ENCODE measurements around the gene PRKCD. TPM values are rescaled to one million over a fixed set of nuclear protein-coding genes. Genes with fewer than 3 reads are reported as not detected.
A peak's percentile ranks its signal among the peaks of the same experiment; 100 is the strongest.

Gene PRKCD
- total and polyA plus RNA-seq, 2 of the 4 experiments (the other 2 are of a cell fraction): 4.3 to 19.0 TPM

DNA sequence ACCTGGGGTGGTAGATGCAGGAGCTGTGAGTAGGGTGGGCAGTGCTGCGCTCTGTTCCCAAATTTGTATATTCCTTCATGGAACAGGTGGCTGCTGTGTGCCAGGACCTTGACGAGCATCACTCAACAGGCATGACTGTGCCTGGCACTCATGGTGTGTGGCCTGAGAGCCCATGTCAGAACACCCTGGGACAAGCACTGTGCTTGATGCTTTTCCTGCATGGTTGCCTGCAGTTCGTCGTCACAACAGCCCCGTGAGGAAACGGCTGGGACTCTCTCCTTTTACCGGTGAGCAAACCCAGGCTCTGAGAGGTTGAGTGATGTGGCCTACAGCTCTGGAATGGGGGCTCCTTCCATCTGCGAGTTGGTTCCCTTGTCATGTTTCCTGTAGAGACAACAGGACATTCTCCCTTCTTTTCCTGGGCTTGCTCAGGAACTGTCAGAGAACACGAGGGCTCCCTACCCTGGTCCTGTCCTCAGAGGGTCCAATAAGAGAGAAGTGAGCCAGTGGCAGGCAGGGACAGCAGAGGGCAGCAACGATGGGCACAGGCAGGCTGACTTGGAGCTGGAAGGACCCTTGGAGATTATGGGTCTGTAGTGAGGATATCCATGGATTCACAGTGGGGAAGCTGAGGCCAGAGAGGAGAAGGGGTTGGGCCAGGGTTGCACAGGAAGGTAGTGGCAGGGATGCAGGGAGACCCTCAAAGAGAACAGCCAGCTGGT, 37.4 kb downstream of the PRKCD start:
- DNase-seq (no peak), ATAC-seq (ENCODE audit: low read depth) (no peak)
- Histone ChIP-seq H3K36me3 (ENCODE audit: control insufficient read depth, insufficient read depth, low read length) (no peaks in the 10 kb centered on the region), H3K4me2 (ENCODE audit: low read depth, low read length) (no peak overlapping the region), H3K9me1 (ENCODE audit: insufficient read depth, low read length) (peaks cover 8% of the 10 kb centered on the region; the same call in 1 of the 2 replicates), H2BK15ac (ENCODE audit: low read depth, low read length) (no peak overlapping the region), H4K20me1 (ENCODE audit: insufficient read depth, low read length) (no peaks in the 10 kb centered on the region), H3K9ac (ENCODE audit: low read depth, low read length) (no peak overlapping the region), H3K9me3 (ENCODE audit: control insufficient read depth, insufficient read depth, low read length) (no peaks in the 10 kb centered on the region), H4K91ac (ENCODE audit: insufficient read depth, low read depth, low read length) (no peak overlapping the region), H3K27me3 (ENCODE audit: control insufficient read depth, insufficient read depth, low read length) (no peaks in the 10 kb centered on the region; the same call in 1 of the 2 replicates), H3K79me1 (ENCODE audit: low read depth in 1 of 2, low read length in 2 of 2) (no peaks in the 10 kb centered on the region), H2AFZ (replicated peaks; ENCODE audit: low read length, poor library complexity) (peak overlapping the region; percentile 63), H2BK120ac (ENCODE audit: low read depth, low read length) (no peak overlapping the region), H4K5ac (ENCODE audit: low read depth, low read length) (no peak overlapping the region), H3K4ac (ENCODE audit: low read depth, low read length) (no peak overlapping the region), H3K18ac (ENCODE audit: low read depth, low read length) (no peak overlapping the region), H3K4me3 (ENCODE audit: insufficient read depth, low read depth, low read length) (no peak overlapping the region), H2BK20ac (ENCODE audit: low read depth, low read length) (no peak overlapping the region), H4K8ac (ENCODE audit: low read depth in 2 of 2, low read length in 2 of 2) (no peak overlapping the region), H3K56ac (ENCODE audit: extremely low read depth, insufficient read depth, low read length) (no peak overlapping the region), H2AK5ac (ENCODE audit: low read depth, low read length) (no peak overlapping the region), H3K27ac (ENCODE audit: insufficient read depth, low read length) (no peak overlapping the region), H2AK9ac (replicated peaks; ENCODE audit: low read depth, low read length, poor library complexity) (no peak overlapping the region), H3K23ac (ENCODE audit: low read depth, low read length) (no peak overlapping the region), H3K4me1 (ENCODE audit: control insufficient read depth, insufficient read depth, low read length) (peaks cover 16% of the 10 kb centered on the region), H3K14ac (replicated peaks; ENCODE audit: low read depth, low read length) (no peak overlapping the region), H2BK5ac (ENCODE audit: low read depth, low read length, poor library complexity, severe bottlenecking) (no peak overlapping the region)
- dilution Hi-C loops (cut with HindIII; ENCODE audit: low sequenced_read_pairs, unreplicated experiment): no loop called here
- CTCF ChIA-PET: interaction anchor here (1.1 kb wide), 2 partner anchors 84 to 92 kb away, joined by 4 read pairs; no protein-coding TSS in a partner anchor
- WGBS, 2 experiments (ENCODE audit: extremely low coverage in 2 of 2, insufficient read length in 1 of 2): 87% methylated on average over 3 of the region's 10 CpGs; no CpG with 5 or more reads in 1 of the 2 experiments
- intact Hi-C loops (cut with micrococcal nuclease): no loop called here
- BruUV-seq (replicated peaks): no TSS peak
- POLR2A ChIA-PET (ENCODE audit: unreplicated experiment): no interaction called here
- in situ Hi-C loops (cut with MboI; ENCODE audit: low sequenced_read_pairs): no loop called here
- no peak for TF ChIP-seq RFX5 (IDR thresholded peaks at IDR 0.05; ENCODE audit: low read depth, low read length)
- TF ChIP-seq POLR2A (IDR thresholded peaks at IDR 0.05; ENCODE audit: low read depth, low read length): no peak
- no peak for TF ChIP-seq CHD1 (IDR thresholded peaks at IDR 0.05; ENCODE audit: low read depth, low read length)
- no peak for TF ChIP-seq MAZ (IDR thresholded peaks at IDR 0.05; ENCODE audit: borderline replicate concordance, low read depth, low read length)
- TF ChIP-seq RCOR1 (IDR thresholded peaks at IDR 0.05; ENCODE audit: insufficient replicate concordance, low read length): no peak
- TF ChIP-seq, protein P1, sequence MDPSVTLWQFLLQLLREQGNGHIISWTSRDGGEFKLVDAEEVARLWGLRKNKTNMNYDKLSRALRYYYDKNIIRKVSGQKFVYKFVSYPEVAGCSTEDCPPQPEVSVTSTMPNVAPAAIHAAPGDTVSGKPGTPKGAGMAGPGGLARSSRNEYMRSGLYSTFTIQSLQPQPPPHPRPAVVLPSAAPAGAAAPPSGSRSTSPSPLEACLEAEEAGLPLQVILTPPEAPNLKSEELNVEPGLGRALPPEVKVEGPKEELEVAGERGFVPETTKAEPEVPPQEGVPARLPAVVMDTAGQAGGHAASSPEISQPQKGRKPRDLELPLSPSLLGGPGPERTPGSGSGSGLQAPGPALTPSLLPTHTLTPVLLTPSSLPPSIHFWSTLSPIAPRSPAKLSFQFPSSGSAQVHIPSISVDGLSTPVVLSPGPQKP (IDR thresholded peaks at IDR 0.05; ENCODE audit: borderline replicate concordance, low read depth, low read length): no peak
- TF ChIP-seq SMC3 (IDR thresholded peaks at IDR 0.05; ENCODE audit: low read depth, low read length): no peak

Data from IMR-90 (cell line).